Measurements from ENCODE around the gene TNFRSF14.

Gene TNFRSF14

GRCh38 chr1:2602866-2603520 is 46.8 kb downstream of the TNFRSF14 start:
- TF ChIP-seq POU2F2 (IDR thresholded peaks at IDR 0.05; ENCODE audit: low read depth, low read length) (no peak), POLR2A (IDR thresholded peaks at IDR 0.05; ENCODE audit: low read depth, low read length) (no peak), SPI1 (IDR thresholded peaks at IDR 0.05; ENCODE audit: low read depth, low read length) (no peak), TAF1 (IDR thresholded peaks at IDR 0.05; ENCODE audit: low read depth, low read length) (no peak), PAX5 (IDR thresholded peaks at IDR 0.05; ENCODE audit: insufficient read depth, low read length, severe bottlenecking) (no peak), POLR2AphosphoS5 (IDR thresholded peaks at IDR 0.05; ENCODE audit: low read depth, low read length) (no peak)
- DNase-seq (ENCODE audit: insufficient read length, low spot score) (no peak), FAIRE-seq (no peak)

GRCh38 chr1:2603521-2604155 is 47.5 kb downstream of the TNFRSF14 start:
- DNase-seq (ENCODE audit: insufficient read length, low spot score) (peak; percentile 6), FAIRE-seq (no peak)
- TF ChIP-seq TAF1 (IDR thresholded peaks at IDR 0.05; ENCODE audit: low read depth, low read length), result no peak
- TF ChIP-seq POU2F2 (IDR thresholded peaks at IDR 0.05; ENCODE audit: low read depth, low read length), result no peak
- no peak for TF ChIP-seq PAX5 (IDR thresholded peaks at IDR 0.05; ENCODE audit: insufficient read depth, low read length, severe bottlenecking)
- no peak for TF ChIP-seq POLR2AphosphoS5 (IDR thresholded peaks at IDR 0.05; ENCODE audit: low read depth, low read length)
- TF ChIP-seq SPI1 (IDR thresholded peaks at IDR 0.05; ENCODE audit: low read depth, low read length), result no peak
- no peak for TF ChIP-seq POLR2A (IDR thresholded peaks at IDR 0.05; ENCODE audit: low read depth, low read length)

GRCh38 chr1:2604156-2604843 is 48.1 kb downstream of the TNFRSF14 start:
- FAIRE-seq (no peak), DNase-seq (ENCODE audit: insufficient read length, low spot score) (no peak)
- no peak for TF ChIP-seq TAF1 (IDR thresholded peaks at IDR 0.05; ENCODE audit: low read depth, low read length)
- no peak for TF ChIP-seq POLR2A (IDR thresholded peaks at IDR 0.05; ENCODE audit: low read depth, low read length)
- TF ChIP-seq POU2F2 (IDR thresholded peaks at IDR 0.05; ENCODE audit: low read depth, low read length), result no peak
- no peak for TF ChIP-seq POLR2AphosphoS5 (IDR thresholded peaks at IDR 0.05; ENCODE audit: low read depth, low read length)
- TF ChIP-seq SPI1 (IDR thresholded peaks at IDR 0.05; ENCODE audit: low read depth, low read length), result no peak
- no peak for TF ChIP-seq PAX5 (IDR thresholded peaks at IDR 0.05; ENCODE audit: insufficient read depth, low read length, severe bottlenecking)

DNA sequence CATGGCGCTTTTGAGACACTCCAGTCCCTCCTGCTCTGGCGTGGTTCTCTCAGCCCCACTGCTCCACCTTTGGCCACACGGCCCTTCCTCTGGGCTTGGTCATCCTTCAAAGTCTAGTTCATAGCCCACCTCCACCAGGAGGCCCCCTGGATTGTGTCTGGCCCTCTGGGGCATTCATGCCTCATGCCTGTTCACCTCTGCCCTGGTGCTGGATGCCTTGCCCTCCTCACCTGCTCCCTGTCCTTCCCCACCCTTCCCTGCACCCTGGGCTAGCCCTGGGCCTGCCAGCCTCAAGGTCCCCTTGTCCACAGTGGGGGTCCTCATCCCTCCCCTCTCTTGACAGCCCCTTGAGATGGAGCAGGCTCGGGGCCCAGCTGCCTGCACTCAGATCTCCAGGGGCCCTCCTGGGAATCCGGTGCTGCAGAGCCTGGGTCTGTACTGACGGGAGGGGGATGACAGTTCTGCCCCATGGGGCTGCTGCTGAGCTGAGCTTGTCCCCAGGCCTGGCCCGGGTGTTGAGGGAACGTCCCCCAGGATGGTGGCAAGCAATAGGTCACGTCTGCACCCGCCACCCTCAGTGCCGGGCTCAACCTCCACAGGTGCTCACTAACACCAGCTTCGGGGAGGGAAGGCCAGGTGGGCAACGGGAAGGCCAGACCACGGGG is 48.8 kb downstream of the TNFRSF14 start:
- DNase-seq (ENCODE audit: insufficient read length, low spot score) (peak; percentile 10), FAIRE-seq (no peak)
- TF ChIP-seq POLR2AphosphoS5 (IDR thresholded peaks at IDR 0.05; ENCODE audit: low read depth, low read length) (no peak), PAX5 (IDR thresholded peaks at IDR 0.05; ENCODE audit: insufficient read depth, low read length, severe bottlenecking) (no peak), SPI1 (IDR thresholded peaks at IDR 0.05; ENCODE audit: low read depth, low read length) (no peak), POLR2A (IDR thresholded peaks at IDR 0.05; ENCODE audit: low read depth, low read length) (no peak), POU2F2 (IDR thresholded peaks at IDR 0.05; ENCODE audit: low read depth, low read length) (no peak), TAF1 (IDR thresholded peaks at IDR 0.05; ENCODE audit: low read depth, low read length) (no peak)

GRCh38 chr1:2605509-2606395 is 49.6 kb downstream of the TNFRSF14 start:
- peak; percentile 7 for DNase-seq (ENCODE audit: insufficient read length, low spot score)

DNA sequence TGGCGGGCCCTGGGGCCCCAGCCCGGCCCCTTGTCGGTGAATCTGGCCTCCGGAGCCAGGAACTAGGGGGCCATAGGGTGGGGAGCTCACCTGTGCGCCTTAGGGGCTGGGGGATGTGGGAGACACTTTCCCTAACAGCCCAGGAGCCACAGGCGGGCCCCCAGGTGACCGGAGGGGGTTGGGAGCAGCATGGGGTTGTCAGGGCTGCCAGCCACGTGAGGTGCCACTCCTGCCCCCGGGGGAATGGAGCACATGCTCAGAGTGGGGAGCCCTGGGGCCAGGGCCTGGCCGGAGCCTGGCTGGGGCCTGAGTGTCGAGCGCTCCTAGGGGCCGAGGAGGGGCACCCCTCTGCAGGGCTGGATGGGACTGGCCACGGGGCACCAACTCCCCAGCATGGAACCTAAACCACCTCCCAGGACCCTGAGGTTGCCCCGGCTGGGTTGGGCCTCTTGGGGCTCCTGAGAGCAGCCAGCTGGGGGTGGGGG is 50.3 kb downstream of the TNFRSF14 start:
- DNase-seq (ENCODE audit: insufficient read length, low spot score), result peak; percentile 7
- TF ChIP-seq PAX5 (IDR thresholded peaks at IDR 0.05; ENCODE audit: insufficient read depth, low read length, severe bottlenecking) (no peak), POLR2AphosphoS5 (IDR thresholded peaks at IDR 0.05; ENCODE audit: low read depth, low read length) (no peak), POU2F2 (IDR thresholded peaks at IDR 0.05; ENCODE audit: low read depth, low read length) (no peak), POLR2A (IDR thresholded peaks at IDR 0.05; ENCODE audit: low read depth, low read length) (no peak), TAF1 (IDR thresholded peaks at IDR 0.05; ENCODE audit: low read depth, low read length) (no peak), SPI1 (IDR thresholded peaks at IDR 0.05; ENCODE audit: low read depth, low read length) (no peak)
- no peak for FAIRE-seq

More at GRCh38 chr1:2605509-2606395, 49.6 kb downstream of the TNFRSF14 start:
- no peak for TF ChIP-seq POLR2A (IDR thresholded peaks at IDR 0.05; ENCODE audit: low read depth, low read length)
- TF ChIP-seq TAF1 (IDR thresholded peaks at IDR 0.05; ENCODE audit: low read depth, low read length), result no peak
- no peak for TF ChIP-seq POU2F2 (IDR thresholded peaks at IDR 0.05; ENCODE audit: low read depth, low read length)
- TF ChIP-seq PAX5 (IDR thresholded peaks at IDR 0.05; ENCODE audit: insufficient read depth, low read length, severe bottlenecking), result no peak
- no peak for TF ChIP-seq SPI1 (IDR thresholded peaks at IDR 0.05; ENCODE audit: low read depth, low read length)
- TF ChIP-seq POLR2AphosphoS5 (IDR thresholded peaks at IDR 0.05; ENCODE audit: low read depth, low read length), result no peak
- no peak for FAIRE-seq

DNA sequence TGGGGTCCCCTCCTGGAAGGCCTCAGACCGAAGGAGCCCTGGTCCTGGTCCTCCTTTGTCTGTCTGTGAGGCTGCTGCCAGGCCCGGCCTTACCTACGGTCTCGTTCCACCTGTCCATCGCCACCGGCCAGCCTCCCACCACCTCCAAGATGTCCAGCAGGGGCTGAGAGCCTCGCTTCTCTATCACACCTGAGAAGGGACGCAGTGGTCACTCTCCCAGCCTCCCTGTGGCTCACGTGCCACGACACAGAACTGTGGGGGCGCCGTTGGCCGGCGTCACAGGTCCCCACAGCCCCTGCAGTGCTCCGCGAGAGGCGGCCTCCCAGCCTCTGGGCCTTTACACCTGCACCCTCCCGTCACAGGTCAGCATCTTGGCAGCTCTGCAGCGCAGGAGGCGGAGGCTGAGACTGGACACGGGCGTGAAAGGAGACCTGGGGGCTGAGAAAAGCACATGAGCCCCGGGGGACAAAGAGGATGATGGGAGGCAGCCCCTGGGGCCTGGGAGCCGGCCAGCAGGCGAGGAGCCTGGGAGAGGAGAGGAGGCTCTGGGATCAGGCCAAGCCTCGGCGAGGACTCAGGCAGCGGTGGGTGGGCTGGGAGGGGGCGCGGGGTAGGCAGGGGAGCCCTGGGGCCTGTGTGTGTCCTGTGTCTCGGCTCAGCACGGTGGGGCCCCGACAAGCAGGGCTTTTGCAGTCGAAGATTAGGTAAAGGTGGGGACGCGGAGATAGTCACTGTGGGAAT is 50.9 kb downstream of the TNFRSF14 start:
- peak; percentile 4 for DNase-seq (ENCODE audit: insufficient read length, low spot score)
- no peak for FAIRE-seq
- TF ChIP-seq PAX5 (IDR thresholded peaks at IDR 0.05; ENCODE audit: insufficient read depth, low read length, severe bottlenecking) (no peak), POU2F2 (IDR thresholded peaks at IDR 0.05; ENCODE audit: low read depth, low read length) (no peak), POLR2A (IDR thresholded peaks at IDR 0.05; ENCODE audit: low read depth, low read length) (no peak), TAF1 (IDR thresholded peaks at IDR 0.05; ENCODE audit: low read depth, low read length) (no peak), POLR2AphosphoS5 (IDR thresholded peaks at IDR 0.05; ENCODE audit: low read depth, low read length) (no peak), SPI1 (IDR thresholded peaks at IDR 0.05; ENCODE audit: low read depth, low read length) (no peak)
